SK-MEL-5 (cell line): ENCODE results near the gene ROR1. TPM values are rescaled to one million over a fixed set of nuclear protein-coding genes. Genes with fewer than 3 reads are reported as not detected.

Experiments
- DNase-seq: peaks from one replicate; pipeline ENCODE4 v3.0.0-alpha.2; 2016; ENCODE audit warnings: low read depth, low spot score
- in situ Hi-C: cut with HindIII; loops from 2 replicates; pipeline ENCODE4 v1.10.0; 2016; ENCODE audit warnings: low sequenced_read_pairs, high pct_unique_total_duplicates, low pct_unique_long_range_greater_than_20kb
- total RNA-seq: library from RNA; depleted of rRNA; stranded (reverse); fragments of >200 nt; shearing (Covaris generic); gene quantifications from 2 replicates; pipeline ENCODE4 v1.2.3, GENCODE V29; 2014

ROR1 gene
- total RNA-seq, 1 experiment from 2014 or later = 2.8 TPM

GRCh38 chr1:63883494-63884235 is 109.8 kb downstream of the ROR1 start:
- DNase-seq = no peak
- in situ Hi-C loops = no loop called here

- DNase-seq = no peak
- in situ Hi-C loops = no loop called here
Measured at GRCh38 chr1:63884486-63884885, 110.7 kb downstream of the ROR1 start.

GRCh38 chr1:63885899-63886298 is 112.1 kb downstream of the ROR1 start:
- DNase-seq = no peak
- in situ Hi-C loops = no loop called here

- no peak for DNase-seq
- in situ Hi-C loops = no loop called here
Measured at GRCh38 chr1:63886340-63886739, 112.5 kb downstream of the ROR1 start.

GRCh38 chr1:63887809-63888208 is 114.0 kb downstream of the ROR1 start:
- in situ Hi-C loops = no loop called here
- no peak for DNase-seq

GRCh38 chr1:63888984-63889383 is 115.2 kb downstream of the ROR1 start:
- DNase-seq = no peak
- in situ Hi-C loops = no loop called here

GRCh38 chr1:63890468-63890867 is 116.7 kb downstream of the ROR1 start:
- no peak for DNase-seq
- in situ Hi-C loops = no loop called here

- in situ Hi-C loops = no loop called here
- DNase-seq = no peak
Measured at GRCh38 chr1:63891060-63891690, 117.4 kb downstream of the ROR1 start.

GRCh38 chr1:63892632-63893395 is 119.0 kb downstream of the ROR1 start:
- in situ Hi-C loops = no loop called here

GRCh38 chr1:63893976-63894375 is 120.2 kb downstream of the ROR1 start:
- DNase-seq = no peak
- in situ Hi-C loops = no loop called here

More at GRCh38 chr1:63892632-63893395, 119.0 kb downstream of the ROR1 start:
- DNase-seq = no peak

GRCh38 chr1:63894627-63895265 is 120.9 kb downstream of the ROR1 start:
- no peak for DNase-seq
- in situ Hi-C loops = no loop called here

GRCh38 chr1:63896755-63897154 is 122.9 kb downstream of the ROR1 start:
- DNase-seq = no peak
- in situ Hi-C loops = no loop called here

- in situ Hi-C loops = no loop called here
- no peak for DNase-seq
Measured at GRCh38 chr1:63898428-63899196, 124.8 kb downstream of the ROR1 start.

- DNase-seq = no peak
- in situ Hi-C loops = no loop called here
Measured at GRCh38 chr1:63901094-63901493, 127.3 kb downstream of the ROR1 start.

- peak; percentile 4 for DNase-seq
Measured at GRCh38 chr1:63902844-63903589, 129.2 kb downstream of the ROR1 start.

GRCh38 chr1:63903947-63904610 is 130.3 kb downstream of the ROR1 start:
- no peak for DNase-seq
- in situ Hi-C loops = no loop called here

More at GRCh38 chr1:63902844-63903589, 129.2 kb downstream of the ROR1 start:
- in situ Hi-C loops = no loop called here
